T47D (cell line): ENCODE results near the gene PRKCH.

ENCODE experiments used
- DNase-seq, 2 experiments: peaks; one replicate each; pipeline versions ENCODE4 v3.0.0 to v3.0.0-alpha.2; 2011 to 2012; ENCODE audit warnings: low read depth in 1 of 2, low spot score in 1 of 2
- JUND ChIP-seq: IDR thresholded peaks from 2 replicates; pipeline ENCODE4 v1.6.1; 2012; ENCODE audit warnings: low read depth
- in situ Hi-C: cut with HindIII; loops from 2 replicates; pipeline ENCODE4 v1.10.0; 2016; ENCODE audit warnings: low sequenced_read_pairs, low pct_unique_long_range_greater_than_20kb

Gene PRKCH

GRCh38 chr14:61346221-61346620 is 24.8 kb downstream of the PRKCH start:
- no peak for DNase-seq
- in situ Hi-C loops, result no loop called here
- TF ChIP-seq JUND, result no peak

- in situ Hi-C loops, result no loop called here
- TF ChIP-seq JUND, result no peak
- no peak for DNase-seq
Measured at GRCh38 chr14:61346793-61347192, 25.4 kb downstream of the PRKCH start.

GRCh38 chr14:61347826-61348443 is 26.6 kb downstream of the PRKCH start:
- no peak for DNase-seq
- no peak for TF ChIP-seq JUND
- in situ Hi-C loops, result no loop called here

GRCh38 chr14:61350427-61351270 is 29.3 kb downstream of the PRKCH start:
- no peak for TF ChIP-seq JUND
- DNase-seq, result no peak
- in situ Hi-C loops, result no loop called here

GRCh38 chr14:61351477-61351876 is 30.1 kb downstream of the PRKCH start:
- in situ Hi-C loops, result no loop called here
- no peak for DNase-seq
- no peak for TF ChIP-seq JUND

GRCh38 chr14:61355892-61356325 is 34.5 kb downstream of the PRKCH start:
- TF ChIP-seq JUND, result peak; percentile 73
- DNase-seq, result peak; percentile 27 to 98
- in situ Hi-C loops, result no loop called here

GRCh38 chr14:61357123-61357522 is 35.7 kb downstream of the PRKCH start:
- DNase-seq, result no peak
- no peak for TF ChIP-seq JUND
- in situ Hi-C loops, result no loop called here

GRCh38 chr14:61358554-61359226 is 37.3 kb downstream of the PRKCH start:
- no peak for TF ChIP-seq JUND
- in situ Hi-C loops, result no loop called here

GRCh38 chr14:61360796-61361525 is 39.6 kb downstream of the PRKCH start:
- no peak for TF ChIP-seq JUND
- in situ Hi-C loops, result no loop called here
- DNase-seq, result no peak

More at GRCh38 chr14:61358554-61359226, 37.3 kb downstream of the PRKCH start:
- no peak for DNase-seq

GRCh38 chr14:61362072-61362750 is 40.8 kb downstream of the PRKCH start:
- peak in 1 of 2 experiments; percentile 46 for DNase-seq
- TF ChIP-seq JUND, result no peak
- in situ Hi-C loops, result no loop called here

GRCh38 chr14:61364243-61364642 is 42.9 kb downstream of the PRKCH start:
- no peak for TF ChIP-seq JUND
- no peak for DNase-seq
- in situ Hi-C loops, result no loop called here
